Body of pancreas (tissue), 4 donors: Measurements from ENCODE around the gene GSK3B.

Experiments
- CTCF ChIP-seq, 7 experiments: fragments of 450-650 bp in 4 of 7; fragments of 200-600 bp in 3 of 7; sonication (generic) in 3 of 7; IDR thresholded peaks; one replicate each; pipeline ENCODE4 v1.5.1; 2016 to 2019; ENCODE audit warnings: antibody characterized with exemption in 7 of 7
- POLR2A ChIP-seq, 3 donors: fragments of 450-650 bp; IDR thresholded peaks; one replicate each; pipeline ENCODE4 v1.6.1; 2016; ENCODE audit warnings: antibody characterized with exemption in 3 of 3, mild to moderate bottlenecking in 2 of 3

- TF ChIP-seq POLR2A (IDR thresholded peaks at IDR 0.05) (no peak), CTCF (IDR thresholded peaks at IDR 0.05) (no peak)
These were observed 60.7 kb downstream of the GSK3B start for GRCh38 chr3:120033596-120033995.
